GM18505 (cell line): Measurements from ENCODE around the gene PNO1.
"Not testable (repeated sequence)": the region's sequence is repeated elsewhere in the genome, so short reads cannot be mapped to it uniquely, and the experiment has no call there.

Experiments used
- ATAC-seq: cut with Tn5 transposase; IDR thresholded peaks from one replicate; pipeline ENCODE4 v1.9.1; 2021; ENCODE audit not compliant: unreplicated experiment
- POLR2A ChIP-seq: IDR thresholded peaks from 4 replicates; pipeline ENCODE4 v1.6.1; 2011; ENCODE audit warnings: borderline replicate concordance; ENCODE audit not compliant: insufficient read depth, insufficient read length; ENCODE audit errors: extremely low read depth

Gene PNO1

GRCh38 chr2:68157402-68158133, at the start of gene PNO1:
Gene PNO1, plus strand, starts transcription at chr2:68157888. Its CDS starts 47 bp downstream, at chr2:68157935.
- peak; percentile 93 for ATAC-seq
- peak; percentile 51 for TF ChIP-seq POLR2A

- no peak for TF ChIP-seq POLR2A
- ATAC-seq, result no peak
These were observed 49.6 kb upstream of the PNO1 start for GRCh38 chr2:68108120-68108519.

- no peak for TF ChIP-seq POLR2A
These were observed 47.6 kb upstream of the PNO1 start for GRCh38 chr2:68110102-68110501.

GRCh38 chr2:68115965-68116364, 41.7 kb upstream of the PNO1 start:
- no peak for ATAC-seq
- no peak for TF ChIP-seq POLR2A

More at GRCh38 chr2:68110102-68110501, 47.6 kb upstream of the PNO1 start:
- no peak for ATAC-seq

- not testable (repeated sequence) for ATAC-seq
These were observed 39.8 kb upstream of the PNO1 start for GRCh38 chr2:68117922-68118321.

GRCh38 chr2:68118816-68119215, 38.9 kb upstream of the PNO1 start:
- ATAC-seq, result no peak
- no peak for TF ChIP-seq POLR2A

- no peak for TF ChIP-seq POLR2A
- ATAC-seq, result no peak
These were observed 38.2 kb upstream of the PNO1 start for GRCh38 chr2:68119504-68119903.

- no peak for ATAC-seq
- peak; percentile 25 for TF ChIP-seq POLR2A
These were observed 35.6 kb upstream of the PNO1 start for GRCh38 chr2:68121873-68122679.

GRCh38 chr2:68122680-68122964, 35.1 kb upstream of the PNO1 start:
- no peak for TF ChIP-seq POLR2A
- ATAC-seq, result no peak

- no peak for ATAC-seq
- no peak for TF ChIP-seq POLR2A
These were observed 33.4 kb upstream of the PNO1 start for GRCh38 chr2:68124321-68124720.

- no peak for ATAC-seq
- TF ChIP-seq POLR2A, result no peak
These were observed 31.9 kb upstream of the PNO1 start for GRCh38 chr2:68125821-68126220.

- no peak for ATAC-seq
- no peak for TF ChIP-seq POLR2A
These were observed 31.1 kb upstream of the PNO1 start for GRCh38 chr2:68126561-68126960.

GRCh38 chr2:68127358-68128242, 30.1 kb upstream of the PNO1 start:
- TF ChIP-seq POLR2A, result no peak
- ATAC-seq, result peak; percentile 77

GRCh38 chr2:68134120-68134519, 23.6 kb upstream of the PNO1 start:
- ATAC-seq, result no peak
- no peak for TF ChIP-seq POLR2A

- ATAC-seq, result no peak
- no peak for TF ChIP-seq POLR2A
These were observed 23.1 kb upstream of the PNO1 start for GRCh38 chr2:68134554-68134953.
